ENCODE results near the gene MAPK1. TPM values are rescaled to one million over a fixed set of nuclear protein-coding genes. Genes with fewer than 3 reads are reported as not detected.

MAPK1 gene
- total and polyA plus RNA-seq, 9 of the 15 experiments (the other 6 are each of a cell fraction or from before 2014, with no cell fraction given): 46.3 to 575 (median 283) TPM

GRCh38 chr22:21735200-21736083 lies 132.0 kb downstream of the MAPK1 start, which contains the start of gene YPEL1 (continued):
- TF ChIP-seq ZFP91 (CRISPR knock-in tag; IDR thresholded peaks at IDR 0.05) (no peak), ZNF444 (CRISPR knock-in tag; IDR thresholded peaks at IDR 0.05) (no peak), E2F1 (CRISPR knock-in tag; IDR thresholded peaks at IDR 0.05) (peak; percentile 99), HIVEP1 (CRISPR knock-in tag; IDR thresholded peaks at IDR 0.05) (no peak), RBM39 (optimal IDR thresholded peaks at IDR 0.05; ENCODE audit: low read depth, low read length) (peak; percentile 69), EP300 (IDR thresholded peaks at IDR 0.05; ENCODE audit: low read length) (peak; percentile 43), SAFB2 (IDR thresholded peaks at IDR 0.05; ENCODE audit: borderline replicate concordance, low read depth, low read length, severe bottlenecking) (no peak), ZNF239 (CRISPR knock-in tag; IDR thresholded peaks at IDR 0.05) (no peak), ZNF707 (CRISPR knock-in tag; conservative IDR thresholded peaks at IDR 0.05) (no peak), ESRRA (IDR thresholded peaks at IDR 0.05; ENCODE audit: borderline replicate concordance, low read depth) (no peak), PURB (CRISPR knock-in tag; IDR thresholded peaks at IDR 0.05; ENCODE audit: low read depth) (no peak), RAD51 (IDR thresholded peaks at IDR 0.05; ENCODE audit: borderline replicate concordance, low read depth) (no peak), PHF8 (IDR thresholded peaks at IDR 0.05; ENCODE audit: borderline replicate concordance, low read length) (peak; percentile 75; the same call in 1 of the 2 replicates), ZC3H11A (IDR thresholded peaks at IDR 0.05; ENCODE audit: low read depth, low read length) (peak; percentile 80; the same call in 1 of the 2 replicates), HDAC8 (tag; IDR thresholded peaks at IDR 0.05) (peak; percentile 96), JUN (IDR thresholded peaks at IDR 0.05; ENCODE audit: borderline replicate concordance, low read depth, low read length) (peak; percentile 99; the same call in 1 of the 2 replicates), JUN (CRISPR knock-in tag; IDR thresholded peaks at IDR 0.05; ENCODE audit: borderline replicate concordance) (no peak), PML (IDR thresholded peaks at IDR 0.05; ENCODE audit: low read length) (no peak), KAT2B (IDR thresholded peaks at IDR 0.05; ENCODE audit: low read depth, low read length) (no peak), ZNF384 (IDR thresholded peaks at IDR 0.05; ENCODE audit: low read depth, low read length) (peak; percentile 50), RBM14 (IDR thresholded peaks at IDR 0.05; ENCODE audit: borderline replicate concordance, insufficient read depth, low read depth, low read length) (peak; percentile 94; the same call in 1 of the 2 replicates), TEAD2 (tag; IDR thresholded peaks at IDR 0.05) (no peak), IRF1 (CRISPR knock-in tag; IDR thresholded peaks at IDR 0.05; ENCODE audit: borderline replicate concordance) (no peak), ZNF274 (IDR thresholded peaks at IDR 0.05; ENCODE audit: borderline replicate concordance, low read depth, low read length) (peak; percentile 22; the same call in 1 of the 2 replicates), TCF7L2 (IDR thresholded peaks at IDR 0.05; ENCODE audit: low read depth, low read length) (peak; percentile 13)
